ENCODE data around the gene HPX. TPM values are rescaled to one million over a fixed set of nuclear protein-coding genes. Genes with fewer than 3 reads are reported as not detected.

The HPX gene
- total and polyA plus RNA-seq, 11 donors, result 0.17 to 1.5 (median 0.37) TPM; not detected in 5

- DNase-seq (no peak), ATAC-seq (no peak)
- Histone ChIP-seq H3K27ac (peak overlapping the region in 1 of 12 donors; percentile 3), H3K27me3 (no peaks in the 10 kb centered on the region), H3K4me1 (peaks cover 0 to 30% (median 19%) of the 10 kb centered on the region in 12 donors), H3K9me3 (no peaks in the 10 kb centered on the region), H3K36me3 (peaks cover 0 to 5% (median under 1%) of the 10 kb centered on the region in 9 donors), H3K4me3 (no peak overlapping the region)
- 77 to 86% (median 80%) methylated on average over 12 of the region's 12 CpGs for WGBS, 4 donors
- TF ChIP-seq CTCF (IDR thresholded peaks at IDR 0.05) (no peak), POLR2A (IDR thresholded peaks at IDR 0.05) (no peak)
- intact Hi-C loops (cut with DNase I), result loop anchor here in 3 of 10 donors (10.0 kb wide), 3 partner anchors 97 to 317 kb away; partner anchors contain the start of genes ARFIP2 (in 1 of the 3) and TIMM10B (in 1 of the 3)
Measured at GRCh38 chr11:6387811-6388599, 52.8 kb downstream of the HPX start.

GRCh38 chr11:6385046-6385777, 55.6 kb downstream of the HPX start:
- Histone ChIP-seq H3K27me3 (no peaks in the 10 kb centered on the region), H3K36me3 (no peaks in the 10 kb centered on the region), H3K4me3 (no peak overlapping the region), H3K9me3 (no peaks in the 10 kb centered on the region), H3K4me1 (peaks cover 0 to 10% (median 5%) of the 10 kb centered on the region in 12 donors), H3K27ac (no peak overlapping the region)
- TF ChIP-seq POLR2A (IDR thresholded peaks at IDR 0.05) (no peak), CTCF (IDR thresholded peaks at IDR 0.05) (no peak)
- 88 to 95% (median 93%) methylated on average over 7 of the region's 7 CpGs for WGBS, 4 donors
- intact Hi-C loops (cut with DNase I), result loop anchor here in 3 of 10 donors (10.0 kb wide), 3 partner anchors 100 to 320 kb away; partner anchors contain the start of genes ARFIP2 (in 1 of the 3) and TIMM10B (in 1 of the 3)
- DNase-seq (no peak), ATAC-seq (no peak)

Other genes with a start within 250 kb of the HPX start
- not detected for gene OR52W1, start 241.8 kb downstream of the HPX start, total RNA-seq
- gene OR52W1, start 241.8 kb downstream of the HPX start, polyA plus RNA-seq, result not detected
- gene C11orf42, start 235.4 kb downstream of the HPX start, total RNA-seq, result not detected
- not detected for gene C11orf42, start 235.4 kb downstream of the HPX start, polyA plus RNA-seq
- gene FHIP1B, start 206.4 kb downstream of the HPX start, total RNA-seq, result 10 to 100 TPM; 13.1 to 30.3 (median 16.3) TPM
- 10 to 100 TPM; 13.7 to 25.4 TPM for gene FHIP1B, start 206.4 kb downstream of the HPX start, polyA plus RNA-seq
- not detected for gene CNGA4, start 201.9 kb downstream of the HPX start, total RNA-seq
- gene CNGA4, start 201.9 kb downstream of the HPX start, polyA plus RNA-seq, result under 1 TPM; 0.06 to 0.11 TPM
- gene CCKBR, start 181.1 kb downstream of the HPX start, total RNA-seq, result under 1 TPM in 1 of 9 donors, not detected in 8; 0.14 TPM
- gene CCKBR, start 181.1 kb downstream of the HPX start, polyA plus RNA-seq, result not detected
- 100 to 1,000 TPM in 4 of 9 donors, 10 to 100 TPM in 5; 40.4 to 155 (median 86.7) TPM for gene CAVIN3, start 120.5 kb downstream of the HPX start, total RNA-seq
- 100 to 1,000 TPM in 1 of 2 donors, 10 to 100 TPM in 1; 92.8 to 126 TPM for gene CAVIN3, start 120.5 kb downstream of the HPX start, polyA plus RNA-seq
- gene SMPD1, start 50.5 kb downstream of the HPX start, total RNA-seq, result 10 to 100 TPM; 53.8 to 92.3 (median 67.8) TPM
- 10 to 100 TPM; 56.2 to 64.9 TPM for gene SMPD1, start 50.5 kb downstream of the HPX start, polyA plus RNA-seq
- gene APBB1, start 21.9 kb downstream of the HPX start, total RNA-seq, result 100 to 1,000 TPM in 2 of 9 donors, 10 to 100 TPM in 7; 50.3 to 101 (median 83.5) TPM
- 100 to 1,000 TPM in 1 of 2 donors, 10 to 100 TPM in 1; 69.5 to 103 TPM for gene APBB1, start 21.9 kb downstream of the HPX start, polyA plus RNA-seq
- gene TRIM3, start 33.0 kb upstream of the HPX start, total RNA-seq, result 10 to 100 TPM in 6 of 9 donors, 1 to 10 TPM in 3; 7.7 to 18.8 (median 10.4) TPM
- gene TRIM3, start 33.0 kb upstream of the HPX start, polyA plus RNA-seq, result 10 to 100 TPM in 1 of 2 donors, 1 to 10 TPM in 1; 9.8 to 14.7 TPM
- 10 to 100 TPM; 10.7 to 24.9 (median 18.9) TPM for gene ARFIP2, start 40.3 kb upstream of the HPX start, total RNA-seq
- 10 to 100 TPM; 14.0 to 36.7 TPM for gene ARFIP2, start 40.3 kb upstream of the HPX start, polyA plus RNA-seq
- 10 to 100 TPM; 13.2 to 26.9 (median 16.1) TPM for gene TIMM10B, start 40.5 kb upstream of the HPX start, total RNA-seq
- 10 to 100 TPM in 1 of 2 donors, 1 to 10 TPM in 1; 9.5 to 24.1 TPM for gene TIMM10B, start 40.5 kb upstream of the HPX start, polyA plus RNA-seq
- 1 to 10 TPM; 3.9 to 9.4 (median 5.4) TPM for gene DNHD1, start 56.3 kb upstream of the HPX start, total RNA-seq
- gene DNHD1, start 56.3 kb upstream of the HPX start, polyA plus RNA-seq, result 1 to 10 TPM; 2.2 to 6.0 TPM
- gene RRP8, start 162.6 kb upstream of the HPX start, total RNA-seq, result 10 to 100 TPM; 11.2 to 23.5 (median 18.0) TPM
- 10 to 100 TPM; 16.6 to 17.4 TPM for gene RRP8, start 162.6 kb upstream of the HPX start, polyA plus RNA-seq
- 100 to 1,000 TPM; 177 to 259 (median 222) TPM for gene ILK, start 162.8 kb upstream of the HPX start, total RNA-seq
- 100 to 1,000 TPM; 220 to 288 TPM for gene ILK, start 162.8 kb upstream of the HPX start, polyA plus RNA-seq
- gene TAF10, start 171.2 kb upstream of the HPX start, total RNA-seq, result 100 to 1,000 TPM in 4 of 9 donors, 10 to 100 TPM in 5; 42.3 to 153 (median 99.0) TPM
- gene TAF10, start 171.2 kb upstream of the HPX start, polyA plus RNA-seq, result 100 to 1,000 TPM in 1 of 2 donors, 10 to 100 TPM in 1; 50.8 to 155 TPM
- gene TPP1, start 178.4 kb upstream of the HPX start, total RNA-seq, result 100 to 1,000 TPM in 2 of 9 donors, 10 to 100 TPM in 7; 48.7 to 169 (median 81.2) TPM
- gene TPP1, start 178.4 kb upstream of the HPX start, polyA plus RNA-seq, result 10 to 100 TPM; 38.5 to 39.5 TPM
- gene DCHS1, start 214.8 kb upstream of the HPX start, total RNA-seq, result 10 to 100 TPM in 6 of 9 donors, 1 to 10 TPM in 3; 5.5 to 19.6 (median 11.4) TPM
- 1 to 10 TPM; 3.6 to 6.6 TPM for gene DCHS1, start 214.8 kb upstream of the HPX start, polyA plus RNA-seq
- gene MRPL17, start 242.4 kb upstream of the HPX start, total RNA-seq, result 10 to 100 TPM; 31.0 to 58.0 (median 47.7) TPM
- gene MRPL17, start 242.4 kb upstream of the HPX start, polyA plus RNA-seq, result 10 to 100 TPM; 56.8 to 70.9 TPM